SK-N-SH (cell line): ENCODE data around the gene TMIGD2. TPM values are rescaled to one million over a fixed set of nuclear protein-coding genes. Genes with fewer than 3 reads are reported as not detected.

Experiments
- CTCF ChIA-PET: fragments of 300-600, 350-600 bp; formaldehyde crosslinking; extraction: SDS; loops from one replicate; lab custom pipeline; 2021; lab: Yijun Ruan, JAX
- POLR2A ChIA-PET: fragments of 350-600 bp; sonication (Branson Sonifier 250); formaldehyde crosslinking; extraction: SDS; loops from one replicate; lab custom pipeline; 2020; ENCODE audit warnings: antibody characterized with exemption, inconsistent platforms; lab: Yijun Ruan, JAX
- DNase-seq: peaks from one replicate; pipeline ENCODE4 v3.0.0; 2012
- H2AFZ ChIP-seq: fragments of 200-600 bp; sonication (generic); 2 replicates; pipeline ENCODE4 v1.8.1; 2016; ENCODE audit warnings: antibody characterized with exemption, mild to moderate bottlenecking, low read depth
- H3F3A ChIP-seq: fragments of 200-600 bp; sonication (generic); replicated peaks from 2 replicates; pipeline ENCODE3; 2016; ENCODE audit warnings: antibody characterized with exemption, mild to moderate bottlenecking; ENCODE audit not compliant: insufficient read depth
- H3K27ac ChIP-seq, 2 experiments: fragments of 200-500 bp in 1 of 2; fragments of 200-600 bp in 1 of 2; sonication (Bioruptor generic) in 1 of 2; sonication (generic), shearing (Covaris generic) in 1 of 2; 2 replicates each; pipeline versions ENCODE4 v1.5.1 to v1.6.1; 2014 to 2016; ENCODE audit warnings: low read depth in 2 of 2, inconsistent platforms in 1 of 2, low read length in 1 of 2, mild to moderate bottlenecking in 1 of 2, mixed read lengths in 1 of 2
- H3K27me3 ChIP-seq: fragments of 200-600 bp; sonication (generic), shearing (Covaris generic); 2 replicates; pipeline ENCODE4 v1.6.1; 2016; ENCODE audit warnings: mixed run types; ENCODE audit not compliant: insufficient read depth
- H3K36me3 ChIP-seq, 2 experiments: fragments of 200-500 bp in 1 of 2; fragments of 200-600 bp in 1 of 2; sonication (Bioruptor generic) in 1 of 2; sonication (generic) in 1 of 2; replicated peaks in 1 of 2; 2 replicates each; pipeline versions ENCODE3 to v1.5.1; 2014 to 2016; ENCODE audit warnings: low read length in 1 of 2, mild to moderate bottlenecking in 1 of 2; ENCODE audit not compliant: insufficient read depth in 2 of 2, control insufficient read depth in 1 of 2
- H3K4me1 ChIP-seq, 2 experiments: fragments of 200-500 bp in 1 of 2; fragments of 200-600 bp in 1 of 2; sonication (Bioruptor generic) in 1 of 2; sonication (generic), shearing (Covaris generic) in 1 of 2; 2 replicates each; pipeline versions ENCODE4 v1.5.1 to v1.6.1; 2014 to 2016; ENCODE audit warnings: low read depth in 1 of 2, low read length in 1 of 2, mixed run types in 1 of 2; ENCODE audit not compliant: insufficient read depth in 2 of 2, control insufficient read depth in 1 of 2
- H3K4me2 ChIP-seq: fragments of 200-600 bp; sonication (generic), shearing (Covaris generic); 2 replicates; pipeline ENCODE4 v1.6.1; 2017; ENCODE audit warnings: mixed run types
- H3K4me3 ChIP-seq, 2 experiments: fragments of 200-500 bp in 1 of 2; fragments of 200-600 bp in 1 of 2; sonication (Bioruptor generic) in 1 of 2; sonication (generic), shearing (Covaris generic) in 1 of 2; 2 replicates each; pipeline versions ENCODE4 v1.5.1 to v1.8.1; 2014 to 2016; ENCODE audit warnings: low read depth in 2 of 2, inconsistent platforms in 1 of 2, low read length in 1 of 2, mild to moderate bottlenecking in 1 of 2, mixed read lengths in 1 of 2, moderate library complexity in 1 of 2
- H3K79me2 ChIP-seq: fragments of 200-600 bp; sonication (generic); 2 replicates; pipeline ENCODE4 v1.8.1; 2017; ENCODE audit warnings: mild to moderate bottlenecking; ENCODE audit not compliant: insufficient read depth
- H3K9ac ChIP-seq: fragments of 200-600 bp; sonication (generic); 2 replicates; pipeline ENCODE4 v1.6.1; 2017; ENCODE audit warnings: mixed run types
- H3K9me2 ChIP-seq: fragments of 200-600 bp; sonication (generic); 2 replicates; pipeline ENCODE4 v1.6.1; 2017; ENCODE audit warnings: mixed run types
- H3K9me3 ChIP-seq: fragments of 200-600 bp; sonication (generic); 2 replicates; pipeline ENCODE4 v1.6.1; 2017; ENCODE audit warnings: mixed run types, mild to moderate bottlenecking, moderate library complexity
- H4K20me1 ChIP-seq: fragments of 200-600 bp; sonication (generic); 2 replicates; pipeline ENCODE4 v1.6.1; 2017; ENCODE audit warnings: mild to moderate bottlenecking, mixed run types; ENCODE audit not compliant: insufficient read depth
- ELF1 ChIP-seq: IDR thresholded peaks from 2 replicates; pipeline ENCODE4 v1.4.0; 2012
- EZH2phosphoT487 ChIP-seq: fragments of 200-600 bp; sonication (generic); IDR thresholded peaks from 2 replicates; pipeline ENCODE4 v1.6.1; 2017; ENCODE audit warnings: low read depth, mixed run types, mild to moderate bottlenecking, antibody characterized with exemption, moderate library complexity, borderline replicate concordance
- FOSL2 ChIP-seq: IDR thresholded peaks from 2 replicates; pipeline ENCODE4 v1.4.0; 2012; ENCODE audit warnings: low read depth, mild to moderate bottlenecking, moderate library complexity, borderline replicate concordance
- GABPA ChIP-seq: IDR thresholded peaks from 2 replicates; pipeline ENCODE4 v1.4.0; 2012; ENCODE audit warnings: low read depth, mild to moderate bottlenecking
- GATA2 ChIP-seq: sonication (generic); formaldehyde crosslinking; IDR thresholded peaks from 2 replicates; pipeline ENCODE4 v1.5.0; 2020; ENCODE audit warnings: mild to moderate bottlenecking, missing genetic modification reagents
- MEF2A ChIP-seq: IDR thresholded peaks from 2 replicates; pipeline ENCODE4 v1.4.0; 2012; ENCODE audit warnings: low read depth, borderline replicate concordance
- MXI1 ChIP-seq: IDR thresholded peaks from 2 replicates; pipeline ENCODE4 v1.6.1; 2012; ENCODE audit warnings: mild to moderate bottlenecking, low read depth, low read length, improper control_type of control experiment
- RXRA ChIP-seq: IDR thresholded peaks from 2 replicates; pipeline ENCODE4 v1.4.0; 2012; ENCODE audit warnings: low read depth, mild to moderate bottlenecking, borderline replicate concordance
- SIN3A ChIP-seq: IDR thresholded peaks from 2 replicates; pipeline ENCODE4 v1.6.1; 2012; ENCODE audit warnings: low read depth, mild to moderate bottlenecking, low read length, moderate library complexity, borderline replicate concordance
- TAF1 ChIP-seq: IDR thresholded peaks from 2 replicates; pipeline ENCODE4 v1.6.1; 2012; ENCODE audit warnings: low read depth, mild to moderate bottlenecking, low read length, moderate library complexity, borderline replicate concordance
- TEAD4 ChIP-seq: IDR thresholded peaks from 2 replicates; pipeline ENCODE4 v1.4.0; 2012; ENCODE audit warnings: mild to moderate bottlenecking, borderline replicate concordance; ENCODE audit not compliant: insufficient read depth
- WGBS: methylation state at CpG from one replicate; pipeline ENCODE4 v1.1.6; 2017; ENCODE audit warnings: low lambda C conversion rate; 5-methylcytosine and 5-hydroxymethylcytosine counted together
- polyA plus RNA-seq, 3 experiments: library from polyadenylated mRNA; depleted of rRNA; stranded (reverse); fragments of >200 nt; gene quantifications; 2 replicates each; pipeline ENCODE4 v1.2.3, GENCODE V29; 2012
- TF ChIP-seq, protein P1 (sequence below): IDR thresholded peaks from 2 replicates; pipeline ENCODE4 v1.6.1; 2012; ENCODE audit warnings: mild to moderate bottlenecking, low read depth, low read length, moderate library complexity
- TF ChIP-seq, protein P2 (sequence below): fragments of 150-350 bp; IDR thresholded peaks from 2 replicates; pipeline ENCODE4 v1.6.1; 2016; ENCODE audit warnings: mild to moderate bottlenecking, low read depth, low read length
- TF ChIP-seq, protein P3 (sequence below): fragments of 150-350 bp; IDR thresholded peaks from 2 replicates; pipeline ENCODE4 v1.6.1; 2017; ENCODE audit warnings: antibody characterized with exemption, low read length, low read depth, borderline replicate concordance
- TF ChIP-seq, protein P4 (sequence below): IDR thresholded peaks from 2 replicates; pipeline ENCODE4 v1.4.0; 2012; ENCODE audit warnings: low read depth, borderline replicate concordance
- TF ChIP-seq, protein P5 (sequence below): IDR thresholded peaks from 2 replicates; pipeline ENCODE4 v1.4.0; 2012; ENCODE audit warnings: low read depth
- TF ChIP-seq, protein P6 (sequence below): IDR thresholded peaks from 2 replicates; pipeline ENCODE4 v1.4.0; 2012; ENCODE audit warnings: low read depth, borderline replicate concordance

Gene TMIGD2
- polyA plus RNA-seq, 1 of the 3 experiments (the other 2 are of a cell fraction), result not detected

DNA sequence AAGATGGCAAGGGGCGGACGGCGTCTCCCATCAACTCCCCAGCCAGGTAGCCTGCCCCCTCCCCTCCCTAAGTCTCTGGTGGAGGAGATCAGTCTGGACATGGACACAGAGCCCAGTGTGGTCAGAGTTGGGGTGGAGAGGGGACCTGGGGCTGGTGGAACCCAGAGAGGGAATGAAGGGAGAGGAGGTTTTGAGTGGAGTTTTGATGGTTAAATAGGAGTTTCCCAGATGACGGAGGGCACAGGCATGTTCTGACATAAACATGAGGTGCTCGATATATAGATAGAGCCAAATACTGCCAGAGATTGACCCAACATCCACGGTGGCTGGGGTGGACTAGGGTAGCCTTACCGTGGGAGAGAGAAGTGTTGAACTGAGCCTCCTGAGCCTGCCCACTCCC lies 16.3 kb upstream of the TMIGD2 start (continued):
- TF ChIP-seq, protein P1, sequence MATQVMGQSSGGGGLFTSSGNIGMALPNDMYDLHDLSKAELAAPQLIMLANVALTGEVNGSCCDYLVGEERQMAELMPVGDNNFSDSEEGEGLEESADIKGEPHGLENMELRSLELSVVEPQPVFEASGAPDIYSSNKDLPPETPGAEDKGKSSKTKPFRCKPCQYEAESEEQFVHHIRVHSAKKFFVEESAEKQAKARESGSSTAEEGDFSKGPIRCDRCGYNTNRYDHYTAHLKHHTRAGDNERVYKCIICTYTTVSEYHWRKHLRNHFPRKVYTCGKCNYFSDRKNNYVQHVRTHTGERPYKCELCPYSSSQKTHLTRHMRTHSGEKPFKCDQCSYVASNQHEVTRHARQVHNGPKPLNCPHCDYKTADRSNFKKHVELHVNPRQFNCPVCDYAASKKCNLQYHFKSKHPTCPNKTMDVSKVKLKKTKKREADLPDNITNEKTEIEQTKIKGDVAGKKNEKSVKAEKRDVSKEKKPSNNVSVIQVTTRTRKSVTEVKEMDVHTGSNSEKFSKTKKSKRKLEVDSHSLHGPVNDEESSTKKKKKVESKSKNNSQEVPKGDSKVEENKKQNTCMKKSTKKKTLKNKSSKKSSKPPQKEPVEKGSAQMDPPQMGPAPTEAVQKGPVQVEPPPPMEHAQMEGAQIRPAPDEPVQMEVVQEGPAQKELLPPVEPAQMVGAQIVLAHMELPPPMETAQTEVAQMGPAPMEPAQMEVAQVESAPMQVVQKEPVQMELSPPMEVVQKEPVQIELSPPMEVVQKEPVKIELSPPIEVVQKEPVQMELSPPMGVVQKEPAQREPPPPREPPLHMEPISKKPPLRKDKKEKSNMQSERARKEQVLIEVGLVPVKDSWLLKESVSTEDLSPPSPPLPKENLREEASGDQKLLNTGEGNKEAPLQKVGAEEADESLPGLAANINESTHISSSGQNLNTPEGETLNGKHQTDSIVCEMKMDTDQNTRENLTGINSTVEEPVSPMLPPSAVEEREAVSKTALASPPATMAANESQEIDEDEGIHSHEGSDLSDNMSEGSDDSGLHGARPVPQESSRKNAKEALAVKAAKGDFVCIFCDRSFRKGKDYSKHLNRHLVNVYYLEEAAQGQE, result no peak
- no peak for TF ChIP-seq GABPA
- TF ChIP-seq, all 33 proteins: peak for 0

DNA sequence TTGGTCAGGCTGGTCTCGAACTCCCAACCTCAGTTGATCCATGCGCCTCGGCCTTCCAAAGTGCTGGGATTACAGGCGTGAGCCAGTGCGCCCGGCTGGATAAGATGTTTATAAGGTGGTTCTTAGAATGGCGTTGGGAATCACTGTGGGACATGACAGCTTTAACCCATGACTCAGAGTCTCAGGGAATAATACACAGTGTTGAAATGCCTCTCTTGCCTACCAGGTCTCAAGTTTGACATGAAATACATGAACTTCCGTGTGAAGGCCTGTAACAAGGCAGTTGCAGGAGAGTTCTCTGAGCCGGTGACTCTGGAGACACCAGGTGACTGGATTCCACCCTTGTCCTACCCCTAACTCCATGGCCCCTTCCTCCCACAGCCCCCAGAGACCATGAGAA lies 14.8 kb upstream of the TMIGD2 start:
- Histone ChIP-seq H3K27ac (no peak overlapping the region), H3K4me3 (no peak overlapping the region), H3K9me2 (no peaks in the 10 kb centered on the region), H3F3A (no peaks in the 10 kb centered on the region), H3K79me2 (no peaks in the 10 kb centered on the region), H3K4me2 (no peak overlapping the region), H3K27me3 (no peaks in the 10 kb centered on the region), H3K9me3 (no peaks in the 10 kb centered on the region), H4K20me1 (no peaks in the 10 kb centered on the region), H2AFZ (no peak overlapping the region), H3K36me3 (peaks cover 10 to 16% of the 10 kb centered on the region in 2 experiments), H3K9ac (no peak overlapping the region), H3K4me1 (no peaks in the 10 kb centered on the region)
- TF ChIP-seq TEAD4, result no peak
- TF ChIP-seq TAF1, result no peak
- TF ChIP-seq, protein P2, sequence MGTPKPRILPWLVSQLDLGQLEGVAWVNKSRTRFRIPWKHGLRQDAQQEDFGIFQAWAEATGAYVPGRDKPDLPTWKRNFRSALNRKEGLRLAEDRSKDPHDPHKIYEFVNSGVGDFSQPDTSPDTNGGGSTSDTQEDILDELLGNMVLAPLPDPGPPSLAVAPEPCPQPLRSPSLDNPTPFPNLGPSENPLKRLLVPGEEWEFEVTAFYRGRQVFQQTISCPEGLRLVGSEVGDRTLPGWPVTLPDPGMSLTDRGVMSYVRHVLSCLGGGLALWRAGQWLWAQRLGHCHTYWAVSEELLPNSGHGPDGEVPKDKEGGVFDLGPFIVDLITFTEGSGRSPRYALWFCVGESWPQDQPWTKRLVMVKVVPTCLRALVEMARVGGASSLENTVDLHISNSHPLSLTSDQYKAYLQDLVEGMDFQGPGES, result no peak
- TF ChIP-seq FOSL2, result no peak
- no peak for TF ChIP-seq GATA2 (CRISPR knock-in tag)
- TF ChIP-seq, protein P3, sequence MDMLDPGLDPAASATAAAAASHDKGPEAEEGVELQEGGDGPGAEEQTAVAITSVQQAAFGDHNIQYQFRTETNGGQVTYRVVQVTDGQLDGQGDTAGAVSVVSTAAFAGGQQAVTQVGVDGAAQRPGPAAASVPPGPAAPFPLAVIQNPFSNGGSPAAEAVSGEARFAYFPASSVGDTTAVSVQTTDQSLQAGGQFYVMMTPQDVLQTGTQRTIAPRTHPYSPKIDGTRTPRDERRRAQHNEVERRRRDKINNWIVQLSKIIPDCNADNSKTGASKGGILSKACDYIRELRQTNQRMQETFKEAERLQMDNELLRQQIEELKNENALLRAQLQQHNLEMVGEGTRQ, result no peak
- TF ChIP-seq, protein P1, result no peak
- TF ChIP-seq MEF2A, result no peak
- TF ChIP-seq, protein P4, sequence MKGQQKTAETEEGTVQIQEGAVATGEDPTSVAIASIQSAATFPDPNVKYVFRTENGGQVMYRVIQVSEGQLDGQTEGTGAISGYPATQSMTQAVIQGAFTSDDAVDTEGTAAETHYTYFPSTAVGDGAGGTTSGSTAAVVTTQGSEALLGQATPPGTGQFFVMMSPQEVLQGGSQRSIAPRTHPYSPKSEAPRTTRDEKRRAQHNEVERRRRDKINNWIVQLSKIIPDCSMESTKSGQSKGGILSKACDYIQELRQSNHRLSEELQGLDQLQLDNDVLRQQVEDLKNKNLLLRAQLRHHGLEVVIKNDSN, result no peak
- TF ChIP-seq, protein P5, sequence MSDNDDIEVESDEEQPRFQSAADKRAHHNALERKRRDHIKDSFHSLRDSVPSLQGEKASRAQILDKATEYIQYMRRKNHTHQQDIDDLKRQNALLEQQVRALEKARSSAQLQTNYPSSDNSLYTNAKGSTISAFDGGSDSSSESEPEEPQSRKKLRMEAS, result no peak
- TF ChIP-seq RXRA, result no peak
- TF ChIP-seq EZH2phosphoT487, result no peak
- no peak for TF ChIP-seq SIN3A
- TF ChIP-seq MXI1, result no peak
- TF ChIP-seq, protein P6, sequence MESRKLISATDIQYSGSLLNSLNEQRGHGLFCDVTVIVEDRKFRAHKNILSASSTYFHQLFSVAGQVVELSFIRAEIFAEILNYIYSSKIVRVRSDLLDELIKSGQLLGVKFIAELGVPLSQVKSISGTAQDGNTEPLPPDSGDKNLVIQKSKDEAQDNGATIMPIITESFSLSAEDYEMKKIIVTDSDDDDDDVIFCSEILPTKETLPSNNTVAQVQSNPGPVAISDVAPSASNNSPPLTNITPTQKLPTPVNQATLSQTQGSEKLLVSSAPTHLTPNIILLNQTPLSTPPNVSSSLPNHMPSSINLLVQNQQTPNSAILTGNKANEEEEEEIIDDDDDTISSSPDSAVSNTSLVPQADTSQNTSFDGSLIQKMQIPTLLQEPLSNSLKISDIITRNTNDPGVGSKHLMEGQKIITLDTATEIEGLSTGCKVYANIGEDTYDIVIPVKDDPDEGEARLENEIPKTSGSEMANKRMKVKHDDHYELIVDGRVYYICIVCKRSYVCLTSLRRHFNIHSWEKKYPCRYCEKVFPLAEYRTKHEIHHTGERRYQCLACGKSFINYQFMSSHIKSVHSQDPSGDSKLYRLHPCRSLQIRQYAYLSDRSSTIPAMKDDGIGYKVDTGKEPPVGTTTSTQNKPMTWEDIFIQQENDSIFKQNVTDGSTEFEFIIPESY, result no peak
- TF ChIP-seq ELF1, result no peak
- ChIA-PET POLR2A (no interaction called here), CTCF (no interaction called here)
- WGBS, result 92% methylated on average over 9 of the region's 9 CpGs
- peak; percentile 1 for DNase-seq
